Muscle layer of duodenum (tissue), 2 donors: ENCODE data around the gene SARM1.
A peak's percentile ranks its signal among the peaks of the same experiment; 100 is the strongest.

Experiments
- H3K27ac ChIP-seq: one replicate; pipeline ENCODE4 v1.7.0; 2013; ENCODE audit warnings: mild to moderate bottlenecking, low read length
- H3K27me3 ChIP-seq: one replicate; pipeline ENCODE4 v1.7.0; 2013; ENCODE audit warnings: low read depth, mild to moderate bottlenecking, control low read depth, low read length
- H3K36me3 ChIP-seq, 2 donors: one replicate each; pipeline ENCODE4 v1.7.0; 2013; ENCODE audit warnings: low read length in 2 of 2, control low read depth in 1 of 2, mild to moderate bottlenecking in 1 of 2; ENCODE audit not compliant: insufficient read depth in 2 of 2, control insufficient read depth in 1 of 2
- H3K4me1 ChIP-seq, 2 donors: one replicate each; pipeline ENCODE4 v1.7.0; 2013; ENCODE audit warnings: low read length in 2 of 2, mild to moderate bottlenecking in 2 of 2, control low read depth in 1 of 2, moderate library complexity in 1 of 2; ENCODE audit not compliant: insufficient read depth in 2 of 2, control insufficient read depth in 1 of 2
- H3K4me3 ChIP-seq, 2 donors: one replicate each; pipeline ENCODE4 v1.7.0; 2013; ENCODE audit warnings: low read length in 2 of 2, low read depth in 1 of 2, mild to moderate bottlenecking in 1 of 2
- H3K9me3 ChIP-seq, 2 donors: one replicate each; pipeline ENCODE4 v1.7.0; 2013; ENCODE audit warnings: low read length in 2 of 2, control low read depth in 1 of 2, mild to moderate bottlenecking in 1 of 2; ENCODE audit not compliant: control insufficient read depth in 1 of 2
- donor health status: healthy.

Gene SARM1

DNA sequence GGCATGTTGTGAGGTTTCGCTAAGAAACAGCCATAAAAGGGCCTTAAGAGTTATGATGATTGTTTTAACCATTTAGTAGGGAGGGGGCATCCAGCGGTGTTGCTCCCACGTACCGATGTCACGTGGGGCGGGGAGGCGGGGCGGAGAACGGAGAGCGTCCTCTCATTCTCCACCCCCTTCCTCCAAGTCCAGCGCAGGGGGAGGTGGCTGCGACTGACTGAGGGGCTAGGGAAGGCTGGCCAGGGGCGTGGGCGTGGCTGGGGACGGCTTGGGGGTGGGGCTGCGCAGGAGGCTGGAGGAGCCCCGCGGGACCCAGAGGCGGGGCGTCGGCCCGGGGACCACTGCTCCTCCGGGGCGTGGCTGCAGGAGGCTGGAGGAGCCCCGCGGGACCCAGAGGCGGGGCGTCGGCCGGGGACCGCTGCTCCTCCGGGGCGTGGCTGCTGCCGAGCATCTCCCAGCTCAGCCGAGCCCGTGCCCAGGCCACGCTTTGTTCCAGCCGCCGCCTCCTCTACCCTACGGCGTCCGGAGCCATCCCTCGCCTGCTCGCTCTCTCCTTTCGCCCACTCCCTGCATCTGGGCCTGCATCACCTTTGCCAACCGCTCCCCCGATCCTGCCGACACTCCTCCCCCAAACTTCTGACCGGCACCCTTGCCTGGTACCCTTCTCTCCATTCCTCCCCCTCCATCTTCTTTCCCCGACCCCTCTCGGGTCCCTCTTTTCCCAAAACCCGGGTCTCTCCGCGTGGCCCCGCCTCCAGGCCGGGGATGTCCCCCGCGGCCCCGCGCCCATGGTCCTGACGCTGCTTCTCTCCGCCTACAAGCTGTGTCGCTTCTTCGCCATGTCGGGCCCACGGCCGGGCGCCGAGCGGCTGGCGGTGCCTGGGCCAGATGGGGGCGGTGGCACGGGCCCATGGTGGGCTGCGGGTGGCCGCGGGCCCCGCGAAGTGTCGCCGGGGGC, at the start of gene SARM1:
SARM1 (plus strand) TSS at position 450 of the 958 bp plus-strand sequence; CDS start at position 789, 339 bp downstream.
- Histone ChIP-seq H3K27me3 (peaks cover 5% of the 10 kb centered on the region), H3K4me1 (peaks cover 16% of the 10 kb centered on the region in 2 donors), H3K4me3 (peak within 1 kb of the TSS; percentile 60 to 78), H3K27ac (peak within 1 kb of the TSS; percentile 56), H3K36me3 (peaks cover 0 to under 1% of the 10 kb centered on the region in 2 donors), H3K9me3 (no peaks in the 10 kb centered on the region)

DNA sequence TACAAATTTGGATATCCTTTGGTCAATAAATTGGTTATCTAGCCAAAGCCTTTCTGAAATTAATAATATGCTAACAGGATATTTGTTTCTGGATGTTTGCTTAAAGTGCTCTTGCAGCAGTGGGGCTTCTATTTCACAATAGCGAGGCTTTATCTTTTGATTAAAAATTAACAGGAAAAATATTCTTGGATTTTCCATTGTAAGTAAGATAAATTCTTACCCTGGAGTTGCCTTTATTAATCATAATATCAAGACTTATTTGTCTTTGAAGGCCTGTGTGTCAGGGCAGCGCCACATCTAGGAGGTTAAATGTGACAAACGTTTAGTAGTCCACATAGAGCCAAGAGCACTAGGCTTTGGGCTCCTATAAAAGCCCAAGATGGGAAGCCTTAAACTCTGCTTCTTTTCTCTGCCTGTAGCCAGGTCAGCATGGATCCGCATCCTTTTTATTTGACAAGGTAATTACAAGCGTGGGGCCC, 47.2 kb upstream of the SARM1 start:
- no peak overlapping the region for H3K4me3 ChIP-seq
- no peaks in the 10 kb centered on the region for H3K9me3 ChIP-seq
- no peaks in the 10 kb centered on the region for H3K27me3 ChIP-seq
- peaks cover 6 to 11% of the 10 kb centered on the region in 2 donors for H3K4me1 ChIP-seq
- peaks cover 18 to 23% of the 10 kb centered on the region in 2 donors for H3K36me3 ChIP-seq
- H3K27ac ChIP-seq = no peak overlapping the region

- Histone ChIP-seq H3K4me1 (peaks cover 6% of the 10 kb centered on the region in 2 donors), H3K27me3 (no peaks in the 10 kb centered on the region), H3K4me3 (no peak overlapping the region), H3K36me3 (peaks cover 19 to 26% of the 10 kb centered on the region in 2 donors), H3K27ac (no peak overlapping the region), H3K9me3 (no peaks in the 10 kb centered on the region)
Measured at GRCh38 chr17:28324781-28325180, 46.7 kb upstream of the SARM1 start.

DNA sequence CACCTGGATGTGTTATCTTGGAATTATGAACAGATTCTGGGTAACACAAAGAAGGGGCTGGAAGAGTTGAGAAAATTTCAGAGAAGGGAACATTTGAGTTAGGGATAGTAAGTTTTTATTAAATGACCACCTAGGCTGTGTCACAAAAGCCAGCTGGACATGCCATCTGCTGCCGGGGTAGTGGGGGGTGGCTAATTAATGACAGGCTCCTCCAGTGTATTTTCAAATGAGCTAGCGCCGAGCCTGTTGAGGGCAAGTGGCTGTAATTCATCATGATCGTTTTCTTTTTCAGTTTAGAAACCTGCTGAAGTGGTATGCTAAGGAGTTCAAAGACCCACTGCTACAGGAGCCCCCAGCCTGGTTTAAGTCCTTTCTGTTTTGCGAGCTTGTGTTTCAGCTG, 46.3 kb upstream of the SARM1 start:
- H3K36me3 ChIP-seq = peaks cover 19 to 27% of the 10 kb centered on the region in 2 donors
- no peak overlapping the region for H3K4me3 ChIP-seq
- no peaks in the 10 kb centered on the region for H3K27me3 ChIP-seq
- H3K9me3 ChIP-seq = no peaks in the 10 kb centered on the region
- no peak overlapping the region for H3K27ac ChIP-seq
- H3K4me1 ChIP-seq = peaks cover 2% of the 10 kb centered on the region in 2 donors

- peaks cover 20 to 36% of the 10 kb centered on the region in 2 donors for H3K36me3 ChIP-seq
- no peak overlapping the region for H3K27ac ChIP-seq
Measured at GRCh38 chr17:28326114-28326513, 45.4 kb upstream of the SARM1 start.

GRCh38 chr17:28327031-28327607, 44.4 kb upstream of the SARM1 start:
- H3K9me3 ChIP-seq = no peaks in the 10 kb centered on the region
- no peak overlapping the region for H3K27ac ChIP-seq
- H3K4me3 ChIP-seq = no peak overlapping the region
- H3K36me3 ChIP-seq = peaks cover 28 to 45% of the 10 kb centered on the region in 2 donors
- H3K27me3 ChIP-seq = no peaks in the 10 kb centered on the region
- H3K4me1 ChIP-seq = no peaks in the 10 kb centered on the region

More at GRCh38 chr17:28326114-28326513, 45.4 kb upstream of the SARM1 start:
- no peaks in the 10 kb centered on the region for H3K27me3 ChIP-seq
- no peak overlapping the region for H3K4me3 ChIP-seq
- no peaks in the 10 kb centered on the region for H3K9me3 ChIP-seq
- no peaks in the 10 kb centered on the region for H3K4me1 ChIP-seq

- Histone ChIP-seq H3K4me1 (no peaks in the 10 kb centered on the region), H3K36me3 (peaks cover 28 to 46% of the 10 kb centered on the region in 2 donors), H3K4me3 (no peak overlapping the region), H3K9me3 (no peaks in the 10 kb centered on the region), H3K27me3 (no peaks in the 10 kb centered on the region), H3K27ac (no peak overlapping the region)
Measured at GRCh38 chr17:28327709-28328108, 43.8 kb upstream of the SARM1 start.

DNA sequence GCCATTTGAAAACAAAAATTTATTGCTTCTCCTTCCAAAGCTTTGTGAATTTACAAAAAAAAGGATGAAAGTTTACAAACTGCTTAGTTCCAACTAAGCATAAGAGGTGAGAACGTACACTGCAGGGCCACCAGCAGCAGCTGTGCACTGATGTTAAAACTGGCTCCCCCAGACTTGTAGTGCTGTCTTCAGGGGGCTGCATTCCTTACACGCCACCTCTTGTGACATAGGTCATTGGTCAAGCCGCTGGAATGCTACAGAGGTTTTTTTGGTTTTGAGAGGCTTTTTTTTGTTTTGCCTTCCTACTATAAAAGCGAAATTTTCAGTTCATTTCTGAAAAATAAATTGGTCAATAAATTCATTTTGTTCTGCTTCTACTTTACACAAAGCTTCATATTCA, 43.2 kb upstream of the SARM1 start:
- Histone ChIP-seq H3K9me3 (no peaks in the 10 kb centered on the region), H3K27ac (no peak overlapping the region), H3K27me3 (no peaks in the 10 kb centered on the region), H3K36me3 (peaks cover 28 to 46% of the 10 kb centered on the region in 2 donors), H3K4me1 (peaks cover 0 to 5% of the 10 kb centered on the region in 2 donors), H3K4me3 (no peak overlapping the region)

DNA sequence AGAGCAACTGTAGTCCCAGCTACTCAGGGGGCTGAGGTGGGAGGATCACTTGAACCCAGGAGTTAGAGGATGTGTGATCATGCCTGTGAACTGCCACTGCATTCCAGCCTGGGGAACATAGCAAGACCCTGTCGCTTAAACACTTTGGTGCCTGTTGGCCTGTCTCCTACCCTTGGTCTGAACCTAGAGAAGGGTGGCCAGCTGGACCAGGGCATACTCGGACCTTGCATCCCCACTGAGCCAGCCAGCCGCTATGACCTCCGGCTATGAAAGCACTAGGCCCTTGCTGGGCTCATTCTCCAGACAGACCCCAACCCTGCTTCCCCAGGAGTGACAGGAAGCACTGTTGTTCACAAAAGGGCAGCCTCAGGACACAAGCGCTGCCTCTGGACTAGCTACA, 40.8 kb upstream of the SARM1 start:
- H3K4me1 ChIP-seq = peaks cover 10 to 18% of the 10 kb centered on the region in 2 donors
- H3K27me3 ChIP-seq = no peaks in the 10 kb centered on the region
- H3K9me3 ChIP-seq = no peaks in the 10 kb centered on the region
- H3K27ac ChIP-seq = no peak overlapping the region
- H3K36me3 ChIP-seq = peaks cover 28 to 46% of the 10 kb centered on the region in 2 donors
- H3K4me3 ChIP-seq = no peak overlapping the region

DNA sequence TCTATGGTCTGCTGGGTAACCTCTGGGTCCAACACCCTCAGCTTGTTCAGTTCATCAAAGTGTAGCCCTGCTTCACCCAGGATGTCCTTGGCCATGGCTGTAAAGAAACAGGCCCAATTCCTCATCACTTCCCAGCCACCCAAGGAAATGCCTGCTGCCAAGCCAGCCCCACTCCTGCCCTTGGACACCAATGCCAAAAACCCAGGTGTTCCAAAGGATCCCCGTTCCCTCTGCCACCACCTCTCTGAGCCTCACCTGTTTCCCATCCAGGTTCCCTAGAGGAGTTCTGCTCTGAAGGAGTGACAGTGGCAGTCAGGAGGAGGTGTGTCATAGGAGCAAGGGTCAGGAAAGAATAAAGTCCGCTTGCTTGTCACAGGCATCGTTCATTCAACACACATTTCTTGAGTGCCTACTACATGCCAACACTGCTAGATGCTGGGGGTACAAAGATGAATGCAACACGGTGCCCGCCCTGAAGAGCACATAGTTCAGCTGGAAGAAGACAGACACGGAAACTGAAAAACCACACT, 39.5 kb upstream of the SARM1 start:
- peaks cover 28 to 43% of the 10 kb centered on the region in 2 donors for H3K36me3 ChIP-seq
- H3K27ac ChIP-seq = no peak overlapping the region
- H3K4me1 ChIP-seq = peaks cover 15 to 29% of the 10 kb centered on the region in 2 donors
- no peaks in the 10 kb centered on the region for H3K27me3 ChIP-seq
- H3K9me3 ChIP-seq = no peaks in the 10 kb centered on the region
- H3K4me3 ChIP-seq = no peak overlapping the region

DNA sequence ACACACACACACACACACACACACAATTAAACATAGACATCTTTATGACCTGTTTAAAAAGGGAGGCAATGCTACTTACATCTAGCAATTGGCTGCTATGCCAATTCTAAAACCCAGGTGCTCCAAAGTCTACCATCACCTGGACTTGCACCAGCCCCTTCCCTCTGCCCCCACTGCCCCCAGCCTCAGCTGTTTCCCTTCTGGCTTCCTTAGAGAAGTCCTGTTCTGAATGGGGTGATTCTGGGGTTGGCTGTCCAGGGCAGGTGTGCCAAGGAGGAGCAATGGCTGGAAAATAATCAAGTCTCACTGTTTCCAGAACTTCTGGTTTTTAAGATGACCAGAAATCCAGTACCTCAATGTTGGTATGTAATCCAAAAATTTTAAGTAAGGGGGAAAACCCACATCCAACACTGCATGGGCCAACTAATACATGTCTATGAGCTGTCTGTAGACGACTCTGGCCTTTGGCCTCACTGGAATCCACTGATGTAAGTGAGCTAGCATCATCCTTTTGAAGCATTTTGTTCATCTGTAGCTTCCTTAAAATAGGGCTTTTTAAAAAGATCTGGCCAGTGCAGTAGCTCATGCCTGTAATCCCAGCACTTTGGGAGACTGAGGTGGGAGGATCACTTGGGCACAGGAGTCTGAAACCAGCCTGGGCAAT, 38.3 kb upstream of the SARM1 start:
- H3K9me3 ChIP-seq = no peaks in the 10 kb centered on the region
- no peaks in the 10 kb centered on the region for H3K27me3 ChIP-seq
- peaks cover 21 to 33% of the 10 kb centered on the region in 2 donors for H3K36me3 ChIP-seq
- H3K4me1 ChIP-seq = peaks cover 18 to 40% of the 10 kb centered on the region in 2 donors
- H3K4me3 ChIP-seq = no peak overlapping the region
- H3K27ac ChIP-seq = no peak overlapping the region
